Keratinocyte (primary cell): ENCODE data around the gene FCHO2. TPM values are rescaled to one million over a fixed set of nuclear protein-coding genes. Genes with fewer than 3 reads are reported as not detected.

ENCODE experiments used
- DNase-seq: peaks from one replicate; pipeline ENCODE4 v3.0.0-alpha.2; 2011; ENCODE audit warnings: low read depth, missing footprints, low spot score
- FAIRE-seq: peaks from 2 replicates; lab custom pipeline; 2011; peaks lifted over from hg19 to GRCh38; lab: Jason Lieb, UNC
- H2AFZ ChIP-seq: 2 replicates; pipeline ENCODE4 v1.6.0; 2012; ENCODE audit warnings: low read length, control low read depth, inconsistent platforms; ENCODE audit not compliant: control insufficient read depth
- H3K27ac ChIP-seq: 2 replicates; pipeline ENCODE4 v1.5.1; 2011; ENCODE audit warnings: low read length; ENCODE audit not compliant: control insufficient read depth, insufficient read depth
- H3K27me3 ChIP-seq: 3 replicates; pipeline ENCODE4 v1.6.0; 2011; ENCODE audit warnings: low read length; ENCODE audit not compliant: control insufficient read depth, insufficient read depth; ENCODE audit errors: extremely low read depth
- H3K36me3 ChIP-seq, 2 experiments: 2 replicates in 1 of 2; 3 replicates in 1 of 2; pipeline ENCODE4 v1.5.1; 2011; ENCODE audit warnings: low read length in 2 of 2, mild to moderate bottlenecking in 1 of 2; ENCODE audit not compliant: control insufficient read depth in 2 of 2, insufficient read depth in 2 of 2; ENCODE audit errors: extremely low read depth in 1 of 2
- H3K4me1 ChIP-seq: 3 replicates; pipeline ENCODE4 v1.5.1; 2011; ENCODE audit warnings: low read length; ENCODE audit not compliant: control insufficient read depth, insufficient read depth; ENCODE audit errors: extremely low read depth
- H3K4me2 ChIP-seq: 3 replicates; pipeline ENCODE4 v1.6.0; 2011; ENCODE audit warnings: low read depth, low read length; ENCODE audit not compliant: control insufficient read depth, insufficient read depth; ENCODE audit errors: extremely low read depth
- H3K4me3 ChIP-seq, 3 experiments: fragments of 200-600 bp in 1 of 3; sonication (generic) in 1 of 3; 2 replicates in 2 of 3; 3 replicates in 1 of 3; pipeline ENCODE4 v1.5.1; 2011 to 2016; ENCODE audit warnings: low read length in 3 of 3, mild to moderate bottlenecking in 3 of 3, control low read depth in 2 of 3, inconsistent platforms in 1 of 3, low read depth in 1 of 3, mixed read lengths in 1 of 3, mixed run types in 1 of 3, moderate library complexity in 1 of 3; ENCODE audit not compliant: control insufficient read depth in 2 of 3, insufficient read depth in 2 of 3; ENCODE audit errors: extremely low read depth in 1 of 3
- H3K79me2 ChIP-seq: 2 replicates; pipeline ENCODE4 v1.6.0; 2012; ENCODE audit warnings: low read length; ENCODE audit not compliant: control insufficient read depth, insufficient read depth
- H3K9ac ChIP-seq: 3 replicates; pipeline ENCODE4 v1.6.0; 2011; ENCODE audit warnings: low read length; ENCODE audit not compliant: control insufficient read depth, insufficient read depth; ENCODE audit errors: extremely low read depth
- H3K9me1 ChIP-seq: 3 replicates; pipeline ENCODE4 v1.6.0; 2011; ENCODE audit warnings: low read length; ENCODE audit not compliant: control insufficient read depth, insufficient read depth; ENCODE audit errors: extremely low read depth
- H3K9me3 ChIP-seq: 2 replicates; pipeline ENCODE4 v1.5.1; 2012; ENCODE audit warnings: low read depth, low read length; ENCODE audit not compliant: control insufficient read depth
- H4K20me1 ChIP-seq: 3 replicates; pipeline ENCODE4 v1.6.0; 2011; ENCODE audit warnings: low read length; ENCODE audit not compliant: control insufficient read depth, insufficient read depth; ENCODE audit errors: extremely low read depth
- CTCF ChIP-seq, 3 experiments: IDR thresholded peaks in 1 of 3; conservative IDR thresholded peaks in 1 of 3; optimal IDR thresholded peaks in 1 of 3; 2 replicates in 2 of 3; 3 replicates in 1 of 3; pipeline versions ENCODE3 to v1.5.1; 2011; ENCODE audit warnings: low read length in 3 of 3, mild to moderate bottlenecking in 3 of 3, moderate library complexity in 2 of 3, control low read depth in 1 of 3, inconsistent platforms in 1 of 3; ENCODE audit not compliant: insufficient read depth in 2 of 3; ENCODE audit errors: extremely low read depth in 1 of 3
- EZH2 ChIP-seq: IDR thresholded peaks from one replicate; pipeline ENCODE4 v1.6.1; 2012; ENCODE audit warnings: inconsistent platforms, mild to moderate bottlenecking, low read length, moderate library complexity
- dilution Hi-C: fragments of 300-500 bp; cut with MboI; formaldehyde crosslinking; loops from one replicate; pipeline ENCODE4 v1.7.0; 2020; ENCODE audit warnings: low sequenced_read_pairs; ENCODE audit not compliant: extremely low pct_ligation_motif_present
- polyA plus RNA-seq, 5 experiments: library from polyadenylated mRNA; depleted of rRNA in 3 of 5; stranded (reverse) in 3 of 5; stranded (forward) in 1 of 5; unstranded in 1 of 5; fragments of >200 nt; gene quantifications; 1 replicate in 1 of 5; 2 replicates in 3 of 5; 3 replicates in 1 of 5; pipeline versions ENCODE4 v1.2.1 to v1.2.3, GENCODE V29; 2011 to 2012; ENCODE audit warnings: missing spikeins in 2 of 5, low read depth in 1 of 5, low replicate concordance in 1 of 5

FCHO2 gene
- polyA plus RNA-seq, 1 donor (not counting 4 experiments of a cell fraction or from before 2014, with no cell fraction given), result 10.6 TPM

GRCh38 chr5:72951671-72952468, 4.0 kb upstream of the FCHO2 start:
- H3K79me2 ChIP-seq, result peaks cover 3% of the 10 kb centered on the region
- FAIRE-seq, result peak; percentile 71
- no peaks in the 10 kb centered on the region for H3K9me3 ChIP-seq
- no peaks in the 10 kb centered on the region for H4K20me1 ChIP-seq
- H3K9me1 ChIP-seq, result no peaks in the 10 kb centered on the region
- H3K4me2 ChIP-seq, result peak overlapping the region; percentile 40
- H3K27ac ChIP-seq, result peak overlapping the region; percentile 86
- no peak overlapping the region for H3K4me3 ChIP-seq
- TF ChIP-seq EZH2 (no peak), CTCF (optimal IDR thresholded peaks at IDR 0.05 in 1 of 3, IDR thresholded peaks at IDR 0.05 in 1 of 3, conservative IDR thresholded peaks at IDR 0.05 in 1 of 3; ENCODE audit: extremely low read depth in 1 of 3, insufficient read depth in 2 of 3, low read length in 3 of 3) (no peak)
- DNase-seq, result no peak
- dilution Hi-C loops, result no loop called here
- peak overlapping the region; percentile 12 for H2AFZ ChIP-seq
- no peaks in the 10 kb centered on the region for H3K27me3 ChIP-seq
- peaks cover 46% of the 10 kb centered on the region for H3K4me1 ChIP-seq
- H3K9ac ChIP-seq, result no peak overlapping the region
- no peaks in the 10 kb centered on the region for H3K36me3 ChIP-seq

- FAIRE-seq, result no peak
Measured at GRCh38 chr5:72954389-72954788, 1.5 kb upstream of the FCHO2 start.

More at GRCh38 chr5:72954389-72954788, 1.5 kb upstream of the FCHO2 start:
- Histone ChIP-seq H3K36me3 (no peaks in the 10 kb centered on the region), H3K4me3 (peak overlapping the region in 1 of 3 experiments; percentile 96), H3K4me1 (peaks cover 47% of the 10 kb centered on the region), H4K20me1 (no peaks in the 10 kb centered on the region), H3K27me3 (no peaks in the 10 kb centered on the region), H3K9me3 (no peaks in the 10 kb centered on the region), H2AFZ (no peak overlapping the region), H3K9me1 (no peaks in the 10 kb centered on the region), H3K9ac (no peak overlapping the region), H3K79me2 (peaks cover 28% of the 10 kb centered on the region), H3K4me2 (peak overlapping the region; percentile 99), H3K27ac (peak overlapping the region; percentile 99)
- dilution Hi-C loops, result no loop called here
- DNase-seq, result no peak
- TF ChIP-seq EZH2, result no peak
- no peak for TF ChIP-seq CTCF (optimal IDR thresholded peaks at IDR 0.05 in 1 of 3, IDR thresholded peaks at IDR 0.05 in 1 of 3, conservative IDR thresholded peaks at IDR 0.05 in 1 of 3; ENCODE audit: extremely low read depth in 1 of 3, insufficient read depth in 2 of 3, low read length in 3 of 3)
